GM18520 (cell line): ENCODE measurements around the gene FCRLB.
"Not testable (repeated sequence)": the region's sequence is repeated elsewhere in the genome, so short reads cannot be mapped to it uniquely, and the experiment has no call there.

Experiments used
- ATAC-seq: cut with Tn5 transposase; IDR thresholded peaks from one replicate; pipeline ENCODE4 v1.9.1; 2021; ENCODE audit not compliant: unreplicated experiment

Gene FCRLB

DNA sequence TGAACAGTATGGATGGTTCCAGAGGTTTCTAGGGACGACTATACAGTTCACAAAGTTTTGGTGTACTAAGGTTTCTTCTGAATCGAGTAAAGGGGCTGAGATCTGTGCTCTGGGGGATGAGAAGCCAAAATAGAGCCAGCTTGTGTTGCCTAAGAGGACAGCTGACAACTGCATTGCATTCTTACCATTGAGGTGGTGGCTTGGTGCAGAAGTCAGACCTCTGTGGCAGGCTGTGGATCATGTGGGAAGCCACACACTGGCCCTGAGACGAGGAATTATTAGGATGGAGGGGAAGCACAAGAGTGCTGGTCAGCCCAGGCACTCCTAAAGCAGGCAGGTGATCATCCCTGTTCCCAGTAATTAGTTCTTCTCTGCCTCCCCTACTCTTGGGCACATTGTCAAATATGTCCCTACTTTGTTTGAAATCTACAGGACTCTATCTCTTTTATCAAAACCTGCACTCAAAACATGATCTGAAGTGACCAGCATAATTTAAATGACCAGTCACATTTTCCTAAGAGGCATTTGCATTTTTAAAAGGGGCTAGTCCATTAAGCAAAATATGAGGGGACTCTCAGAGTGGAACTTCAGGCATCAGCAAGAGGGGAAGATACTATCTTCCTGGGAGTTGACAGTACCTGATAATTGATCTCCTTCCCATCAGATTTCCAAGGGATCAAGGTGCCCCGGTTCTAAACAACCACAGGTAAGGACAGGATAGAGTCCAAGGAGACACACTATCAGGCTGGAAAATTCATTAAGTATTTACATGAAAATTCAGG, at the start of gene FCRLB:
Gene FCRLB, plus strand, starts transcription at position 589 of the 782 bp plus-strand sequence. CDS start 1,129 bp downstream, outside the sequence.
- ATAC-seq = no peak

DNA sequence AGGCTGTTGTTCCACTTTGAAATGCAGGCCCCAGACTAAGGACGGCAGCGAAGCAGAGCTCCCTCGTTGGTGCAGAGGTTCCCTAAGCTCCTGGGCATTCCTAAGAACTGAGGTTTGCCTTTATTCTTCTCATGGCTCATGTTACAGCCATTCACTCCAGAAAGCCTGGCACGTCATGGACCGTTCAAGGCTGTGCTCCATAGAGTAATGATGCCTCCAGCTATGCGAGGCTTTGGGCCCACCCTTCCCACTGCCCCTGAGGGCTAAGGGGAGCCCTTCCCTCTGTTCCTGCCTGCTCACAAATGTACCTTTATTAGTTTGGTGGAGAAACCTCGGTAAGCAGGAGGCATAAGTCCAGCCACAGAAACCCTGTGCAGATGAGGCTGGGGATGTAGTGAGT, 47.9 kb upstream of the FCRLB start:
- ATAC-seq = not testable (repeated sequence)

DNA sequence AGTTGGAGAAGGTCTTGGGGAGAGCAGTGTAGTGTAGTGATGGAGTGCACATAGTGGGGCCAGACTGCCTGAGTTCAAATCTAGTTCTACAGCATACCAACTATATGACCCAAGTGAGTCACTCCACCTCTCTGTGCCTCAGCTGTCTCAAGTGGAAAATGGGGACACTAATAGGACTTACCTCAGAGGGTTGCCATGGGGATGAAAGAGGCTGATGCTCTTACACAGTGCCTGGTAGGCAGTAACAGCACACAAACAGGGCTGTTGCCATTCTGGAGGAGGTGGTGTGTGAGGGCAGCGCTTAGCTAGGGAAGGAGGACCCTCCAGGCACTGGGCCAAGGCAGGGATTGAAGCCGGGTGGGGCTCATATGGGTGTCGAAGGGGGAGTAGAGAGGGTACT, 46.9 kb upstream of the FCRLB start:
- ATAC-seq = not testable (repeated sequence)

DNA sequence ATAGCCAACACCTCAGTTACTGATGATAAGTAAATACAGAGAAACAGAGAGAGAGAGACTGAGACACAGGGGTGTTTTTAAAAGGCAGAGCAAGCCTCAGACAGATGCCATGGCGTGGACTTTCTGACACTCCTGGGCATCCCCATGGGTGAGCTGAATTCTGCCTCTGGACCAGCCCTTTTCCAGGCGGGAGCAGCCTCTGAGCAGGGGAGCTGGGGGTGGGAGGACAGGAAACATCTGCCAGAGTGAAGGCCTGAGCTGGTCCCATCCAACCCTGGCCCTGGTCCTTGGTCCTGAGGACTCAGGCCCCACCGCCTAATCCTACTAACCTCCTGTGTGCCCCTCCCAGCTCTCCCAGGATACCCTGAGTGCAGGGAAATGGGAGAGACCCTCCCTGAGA, 46.4 kb upstream of the FCRLB start:
- not testable (repeated sequence) for ATAC-seq

- ATAC-seq = no peak
Observed at GRCh38 chr1:161676441-161676840, 44.9 kb upstream of the FCRLB start.

GRCh38 chr1:161676958-161677689, 44.2 kb upstream of the FCRLB start:
- ATAC-seq = no peak

DNA sequence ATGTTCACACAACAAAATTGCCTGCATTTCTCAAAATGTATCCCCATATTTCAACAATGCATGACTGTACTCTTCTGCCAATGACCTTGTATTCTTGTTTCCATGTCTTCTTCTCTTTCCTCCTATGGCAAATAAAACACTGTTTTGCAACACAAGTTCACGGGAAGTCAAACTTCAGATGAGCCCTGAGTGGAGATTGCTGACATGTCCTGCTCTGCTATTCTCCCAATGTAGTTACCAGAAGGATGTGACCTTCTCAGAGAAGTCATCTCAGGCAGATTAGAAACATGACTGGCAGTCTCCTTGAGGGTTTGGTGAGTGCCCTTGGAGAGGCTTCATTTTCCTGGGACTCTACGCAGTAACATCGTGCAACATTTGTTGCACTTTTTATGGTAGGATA, 42.8 kb upstream of the FCRLB start:
- no peak for ATAC-seq

- ATAC-seq = no peak
Observed at GRCh38 chr1:161681879-161682278, 39.5 kb upstream of the FCRLB start.

DNA sequence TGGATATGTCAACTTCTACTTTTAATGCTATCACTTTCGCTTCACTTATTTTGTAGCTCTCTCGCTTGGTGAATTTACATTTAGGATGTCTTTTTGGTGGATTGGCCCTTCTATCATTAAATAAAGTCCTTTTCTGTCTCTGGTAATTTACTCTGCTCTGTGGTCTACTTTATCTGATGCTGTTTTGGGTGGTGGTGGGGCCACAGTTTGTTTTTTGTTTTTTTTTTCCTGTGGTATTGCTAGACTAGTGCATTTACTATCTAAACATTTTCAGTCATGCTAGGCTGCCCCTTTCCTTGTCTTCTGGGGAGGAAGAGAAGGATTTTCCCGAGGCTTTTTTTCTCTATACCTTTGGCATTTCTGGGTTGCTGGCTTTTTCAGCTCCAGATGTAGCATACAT, 32.4 kb upstream of the FCRLB start:
- no peak for ATAC-seq

GRCh38 chr1:161691846-161692245, 29.5 kb upstream of the FCRLB start:
- no peak for ATAC-seq

- not testable (repeated sequence) for ATAC-seq
Observed at GRCh38 chr1:161693020-161693712, 28.2 kb upstream of the FCRLB start.

DNA sequence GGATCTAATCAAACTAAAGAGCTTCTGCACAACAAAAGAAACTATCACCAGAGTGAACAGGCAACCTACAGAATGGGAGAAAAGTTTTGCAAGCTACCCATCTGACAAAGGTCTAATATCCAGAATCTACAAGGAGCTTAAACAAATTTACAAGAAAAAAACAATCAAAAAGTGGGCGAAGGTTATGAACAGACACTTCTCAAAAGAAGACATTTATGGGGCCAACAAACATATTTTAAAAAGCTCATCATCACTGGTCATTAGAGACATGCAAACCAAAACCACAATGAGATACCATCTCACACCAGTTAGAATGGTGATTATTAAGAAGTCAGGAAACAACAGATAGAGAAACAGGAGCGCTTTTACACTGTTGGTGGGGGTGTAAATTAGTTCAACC, 23.0 kb upstream of the FCRLB start:
- not testable (repeated sequence) for ATAC-seq

DNA sequence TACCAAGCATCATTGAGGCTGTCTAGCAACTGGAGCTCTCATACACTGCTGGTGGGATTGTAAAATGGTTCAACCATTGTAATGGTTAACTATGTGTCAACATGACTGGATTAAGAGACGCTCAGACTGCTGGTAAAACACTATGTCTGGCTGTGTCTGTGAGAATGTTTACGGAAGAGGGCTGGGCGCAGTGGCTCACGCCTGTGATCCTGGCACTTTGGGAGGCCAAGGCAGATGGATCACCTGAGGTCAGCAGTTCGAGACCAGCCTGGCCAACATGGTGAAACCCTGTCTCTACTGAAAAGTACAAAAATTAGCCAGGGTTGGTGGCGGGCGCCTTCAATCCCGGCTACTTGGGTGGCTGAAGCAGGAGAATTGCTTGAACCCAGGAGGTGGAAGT, 19.1 kb upstream of the FCRLB start:
- ATAC-seq = no peak

- no peak for ATAC-seq
Observed at GRCh38 chr1:161705537-161705936, 15.8 kb upstream of the FCRLB start.

GRCh38 chr1:161706113-161706481, 15.2 kb upstream of the FCRLB start:
- peak; percentile 3 for ATAC-seq

- ATAC-seq = peak; percentile 59
Observed at GRCh38 chr1:161706482-161707347, 14.6 kb upstream of the FCRLB start, which contains the start of gene FCRLA. Gene FCRLA (plus strand): TSS chr1:161707229. CDS start chr1:161707265, 36 bp downstream.

DNA sequence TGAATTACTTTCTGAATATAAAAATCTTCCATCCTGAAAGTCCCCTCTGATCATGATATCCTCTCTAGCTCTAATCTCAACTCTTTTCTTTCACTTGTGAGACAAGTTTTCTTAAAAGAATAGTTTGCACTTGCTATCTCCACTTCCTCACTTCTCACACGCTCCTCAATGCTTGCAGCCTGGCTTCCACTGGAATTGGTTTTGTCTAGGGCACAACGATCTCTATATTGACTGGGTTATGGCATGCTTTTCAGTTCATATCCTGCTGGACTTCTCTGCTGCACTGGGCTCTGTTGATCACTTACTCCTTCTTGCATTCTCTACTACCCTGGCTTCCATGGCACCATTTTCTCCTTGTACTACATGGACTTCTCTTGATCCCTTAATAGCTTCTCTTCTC, 13.8 kb upstream of the FCRLB start:
- ATAC-seq = no peak

GRCh38 chr1:161709373-161709772, 12.0 kb upstream of the FCRLB start:
- no peak for ATAC-seq

DNA sequence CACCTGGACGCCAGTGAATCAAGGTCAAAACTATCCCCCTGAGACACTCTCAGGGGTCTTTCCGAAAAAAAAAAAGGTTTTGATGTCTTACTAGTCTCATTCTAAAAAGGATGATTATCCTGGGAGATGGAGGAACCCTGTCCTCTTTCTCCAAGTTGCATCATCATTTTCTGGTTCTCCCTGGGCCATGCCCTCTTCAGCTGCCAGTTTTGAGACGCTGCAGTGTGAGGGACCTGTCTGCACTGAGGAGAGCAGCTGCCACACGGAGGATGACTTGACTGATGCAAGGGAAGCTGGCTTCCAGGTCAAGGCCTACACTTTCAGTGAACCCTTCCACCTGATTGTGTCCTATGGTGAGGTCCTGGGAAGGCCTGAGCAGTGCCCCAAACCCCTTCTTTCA, 10.8 kb upstream of the FCRLB start:
- ATAC-seq = no peak

DNA sequence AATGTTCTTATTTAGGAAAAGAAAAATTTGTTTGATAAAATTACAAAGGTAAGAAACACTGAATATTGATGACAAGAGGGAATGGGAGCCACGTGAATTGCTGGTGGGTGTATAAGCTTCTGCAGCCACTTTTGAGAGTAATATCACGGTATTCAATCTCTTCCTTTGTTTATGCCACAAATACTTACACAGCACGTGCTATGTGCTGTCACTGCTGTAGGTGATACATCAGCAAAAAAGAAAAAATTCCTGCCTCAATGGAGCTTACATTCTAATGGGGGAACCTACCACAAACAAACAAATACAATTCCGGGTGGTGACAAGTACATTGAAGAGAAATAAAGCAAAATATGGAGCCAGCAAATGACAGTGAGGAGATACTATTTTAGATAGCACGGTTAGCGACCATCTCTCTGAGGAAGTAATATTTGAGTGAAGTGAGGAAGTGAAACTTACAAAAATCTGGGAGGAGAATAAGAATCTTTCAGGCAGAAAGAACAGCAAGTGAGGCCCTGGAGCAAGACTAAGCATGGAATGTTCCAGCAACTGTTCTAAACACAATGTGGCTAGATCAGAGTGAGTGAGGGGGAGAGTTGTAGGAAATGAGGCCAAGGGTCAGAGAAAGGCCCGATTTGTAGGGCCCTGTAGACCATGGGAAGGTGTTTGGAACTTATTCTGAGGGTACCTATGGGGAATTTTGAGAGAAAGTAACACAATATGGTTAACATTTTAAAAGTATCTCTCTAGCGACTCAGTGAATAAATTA, 2.6 kb upstream of the FCRLB start:
- ATAC-seq = no peak
